RKO (cell line): Measurements from ENCODE around the gene GRIK2.

Source experiments
- DNase-seq: peaks from one replicate; pipeline ENCODE4 v3.0.0-alpha.2; 2016; ENCODE audit warnings: low spot score

GRIK2 gene

DNA sequence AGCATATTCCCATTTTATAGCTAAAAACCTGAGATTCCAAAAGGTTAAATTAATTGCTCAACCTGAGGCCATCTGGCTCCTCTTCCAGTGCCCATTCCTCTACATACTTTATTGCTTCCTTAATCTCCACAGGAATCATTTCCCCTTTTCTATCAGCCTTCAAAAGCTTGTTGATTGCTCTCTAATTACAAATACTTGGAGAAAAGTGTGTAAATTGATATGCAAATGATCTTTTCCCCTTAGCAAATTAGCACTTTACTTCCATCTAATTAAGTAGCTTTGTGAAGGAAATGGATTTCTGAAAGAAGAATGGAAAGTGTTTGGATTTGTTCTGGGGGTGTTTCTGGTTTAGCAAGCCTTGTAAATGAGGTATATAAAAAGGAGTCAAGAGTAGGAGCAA lies 323.3 kb downstream of the GRIK2 start:
- DNase-seq = no peak

DNA sequence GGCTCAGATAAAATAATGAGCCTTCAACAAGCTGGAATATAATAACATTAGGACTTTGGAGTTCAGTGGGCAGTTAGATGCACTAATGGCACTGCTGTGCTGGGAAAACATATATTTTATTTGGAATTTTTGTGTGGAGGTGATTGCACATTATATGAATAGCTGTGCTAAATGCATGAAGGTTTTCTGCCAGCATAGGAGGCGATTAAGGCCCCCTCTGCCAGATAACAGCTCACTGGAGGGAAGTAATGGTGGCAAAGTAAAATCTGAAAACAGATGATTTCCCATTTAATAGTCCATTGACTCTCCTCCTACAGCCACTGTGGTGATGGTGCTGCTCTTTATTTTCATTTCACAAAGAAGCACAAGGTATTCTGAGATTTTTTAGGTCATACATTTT lies 326.0 kb downstream of the GRIK2 start:
- no peak for DNase-seq

DNA sequence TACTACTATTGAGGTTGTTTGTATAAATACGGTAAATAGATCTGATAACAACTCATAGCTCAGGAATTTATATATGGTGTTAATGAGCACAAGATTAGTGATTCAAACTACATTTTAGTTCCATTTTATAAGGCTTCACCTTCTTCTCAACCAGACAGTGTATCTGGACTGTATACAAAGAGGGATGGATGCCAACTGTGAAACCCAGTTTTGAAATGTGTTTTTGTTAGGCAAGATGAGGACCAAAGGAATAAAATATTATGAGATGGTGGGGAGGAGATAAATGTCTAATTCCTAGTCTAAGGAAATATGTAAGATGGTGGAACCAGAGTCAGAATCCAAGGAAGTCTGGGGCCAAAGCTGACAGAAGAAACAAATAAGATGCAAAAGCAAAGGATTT lies 329.0 kb downstream of the GRIK2 start:
- no peak for DNase-seq

DNA sequence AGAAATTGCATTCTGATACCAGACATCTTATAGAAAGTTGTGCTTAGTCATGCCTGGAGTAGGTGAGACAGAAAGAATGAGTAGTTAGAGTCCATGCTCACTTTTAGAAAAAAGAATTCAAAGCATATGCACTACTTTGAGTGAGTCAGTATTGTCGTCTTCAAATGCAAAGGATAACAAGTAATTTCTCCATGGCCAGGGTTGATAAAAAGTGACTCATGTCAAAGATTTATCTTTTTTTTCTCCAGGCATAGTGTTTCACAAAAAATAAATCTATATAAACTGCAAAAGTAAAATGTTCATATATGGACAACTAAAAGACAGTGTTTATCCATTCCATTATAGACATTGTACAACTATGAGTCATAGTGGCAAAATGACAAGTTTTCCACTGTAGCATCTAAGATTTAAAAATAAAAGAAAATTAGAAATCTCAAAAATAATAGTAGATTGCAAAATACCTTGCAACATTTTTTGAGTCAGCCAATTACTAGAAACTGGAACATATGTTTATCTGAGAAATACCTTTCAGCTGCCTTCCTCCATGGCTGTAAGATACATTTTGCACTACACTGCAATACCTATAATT lies 329.6 kb downstream of the GRIK2 start:
- peak; percentile 50 for DNase-seq

DNA sequence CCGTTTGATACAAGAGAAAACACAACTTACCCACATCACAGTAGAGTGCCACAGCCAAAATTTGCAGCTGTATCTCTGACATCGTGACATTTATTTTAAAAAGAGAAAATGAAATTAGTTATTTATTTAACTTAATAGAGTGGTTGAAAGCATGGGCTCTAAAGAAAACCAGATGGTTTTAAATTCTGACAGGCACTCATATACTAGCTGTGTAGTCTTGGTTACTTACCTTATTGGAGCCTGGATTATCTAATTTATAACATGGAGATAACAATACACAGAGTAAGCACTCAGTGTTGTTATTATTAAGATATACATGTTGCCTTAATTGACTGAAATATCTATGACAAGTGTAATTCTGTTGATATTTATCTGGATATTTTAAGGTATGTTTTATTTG lies 334.9 kb downstream of the GRIK2 start:
- DNase-seq = no peak

DNA sequence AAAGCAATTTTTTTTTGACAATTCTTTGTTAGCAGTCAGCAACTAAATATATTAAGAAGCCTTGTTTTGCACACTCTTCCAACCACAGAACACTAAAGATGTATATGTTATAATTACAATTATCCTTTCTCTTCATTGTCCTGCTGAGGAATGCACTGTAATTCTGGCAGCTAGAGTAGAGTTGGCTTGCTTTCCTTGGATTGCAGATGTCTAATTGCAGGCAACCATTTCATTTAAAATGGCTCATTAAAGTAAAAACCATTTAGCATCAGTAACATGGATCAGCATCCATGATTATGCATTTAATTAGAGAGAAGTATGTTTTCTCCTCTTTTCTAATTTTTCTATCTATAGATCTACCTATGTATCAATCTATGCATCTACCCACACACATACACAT lies 335.4 kb downstream of the GRIK2 start:
- DNase-seq = no peak

DNA sequence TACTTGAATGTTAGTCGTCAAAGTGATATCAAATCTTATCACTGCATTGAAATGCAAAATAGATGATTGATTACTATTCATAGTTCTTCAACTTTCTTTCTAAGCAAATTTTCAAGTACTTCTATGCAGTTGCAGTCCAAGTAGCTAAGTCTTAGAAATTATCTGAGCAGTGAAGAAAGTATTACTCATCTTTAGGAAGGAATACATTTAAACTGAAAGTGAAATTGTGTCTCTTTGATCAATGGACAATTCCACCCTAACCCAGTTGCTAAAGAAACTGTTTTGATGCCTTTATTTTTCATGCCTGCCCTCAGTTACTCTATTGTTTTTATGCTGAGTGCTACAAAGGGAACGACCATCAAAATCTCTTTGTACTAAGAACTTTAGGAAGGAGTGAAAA lies 337.4 kb downstream of the GRIK2 start:
- no peak for DNase-seq

DNA sequence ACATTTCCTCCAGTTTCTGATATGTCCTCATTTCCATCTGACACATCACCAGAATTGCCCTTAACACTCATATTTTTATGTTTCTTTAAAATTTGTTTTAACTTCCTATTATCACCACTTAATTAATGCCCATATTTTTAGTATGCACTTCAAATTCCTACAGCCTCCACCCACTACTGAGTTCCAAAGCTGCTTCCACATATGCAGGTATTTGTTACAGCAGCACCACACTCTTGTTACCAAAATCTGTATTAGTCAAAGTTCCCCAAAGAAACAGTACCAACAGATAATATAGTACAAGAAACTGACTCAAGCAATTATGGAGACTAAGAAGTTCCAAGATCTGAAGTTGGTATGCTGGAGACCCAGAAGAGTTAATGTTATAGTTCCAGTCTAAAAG lies 340.4 kb downstream of the GRIK2 start:
- no peak for DNase-seq

DNA sequence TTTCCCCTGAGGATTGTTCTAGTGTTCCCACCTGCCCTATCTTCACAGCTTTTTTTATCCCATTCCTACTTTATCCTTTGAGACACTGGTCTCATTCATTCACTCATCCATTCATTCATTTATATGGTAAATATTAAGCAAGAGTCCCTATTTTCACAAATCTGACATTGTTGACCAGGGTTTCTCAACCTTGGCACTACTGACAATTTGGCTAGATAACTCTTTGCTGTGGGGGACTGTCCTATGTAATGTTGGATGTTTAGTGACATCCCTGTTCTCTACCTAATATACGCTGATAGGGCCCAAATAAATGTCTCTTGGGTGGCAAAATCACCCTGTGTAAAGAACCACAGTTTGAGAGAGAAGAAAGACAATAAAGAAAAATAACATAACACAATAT lies 345.0 kb downstream of the GRIK2 start:
- no peak for DNase-seq

DNA sequence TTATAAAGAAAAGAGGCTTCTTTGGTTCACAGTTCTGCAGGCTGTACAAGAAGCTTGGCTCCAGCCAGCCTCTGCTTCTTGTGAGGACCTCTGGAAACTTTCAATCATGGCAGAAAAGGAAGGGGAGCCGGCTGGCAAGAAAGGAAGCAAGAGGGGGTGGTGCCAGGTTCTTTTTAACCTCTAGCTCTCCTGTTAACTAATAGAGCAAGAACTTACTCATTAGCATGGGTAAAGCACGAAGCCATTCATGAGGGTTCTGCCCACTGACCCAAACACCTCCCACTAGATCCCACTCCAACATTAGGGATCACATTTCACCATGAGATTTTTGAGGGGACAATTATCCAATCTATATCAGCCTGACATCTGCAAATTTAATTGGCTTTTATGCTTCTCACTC lies 347.1 kb downstream of the GRIK2 start:
- DNase-seq = no peak

DNA sequence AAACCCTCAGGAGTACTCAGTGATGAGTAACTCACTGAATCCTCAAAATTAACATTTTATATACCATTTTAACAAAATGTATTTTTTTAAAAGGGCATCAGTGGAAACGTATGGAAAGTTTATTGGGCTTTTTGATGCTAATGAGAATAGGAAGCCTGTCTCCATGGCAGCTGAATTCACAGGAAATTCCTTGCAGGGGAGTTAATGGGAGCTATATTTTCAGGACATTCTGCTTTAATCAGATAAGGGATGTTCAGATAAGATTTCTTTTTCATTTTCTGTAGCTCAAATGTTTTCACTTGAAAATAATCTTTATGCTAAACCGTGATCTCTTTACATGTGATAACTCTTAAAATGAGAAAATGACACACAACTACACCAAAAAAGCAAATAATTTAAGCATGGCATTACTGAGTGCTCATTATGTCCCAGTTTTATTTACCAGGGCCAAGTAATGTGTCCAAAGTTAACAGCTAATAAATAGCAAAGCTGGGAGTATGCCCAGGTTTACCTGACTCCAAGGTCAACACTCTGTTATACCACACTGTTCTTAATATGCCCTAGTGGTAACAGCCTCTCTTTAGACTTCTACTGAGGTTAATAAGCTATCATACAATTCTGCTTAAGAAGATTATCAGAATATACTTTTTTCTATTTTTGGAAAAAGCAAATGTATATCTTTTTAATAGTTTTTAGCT lies 348.1 kb downstream of the GRIK2 start:
- DNase-seq = no peak

DNA sequence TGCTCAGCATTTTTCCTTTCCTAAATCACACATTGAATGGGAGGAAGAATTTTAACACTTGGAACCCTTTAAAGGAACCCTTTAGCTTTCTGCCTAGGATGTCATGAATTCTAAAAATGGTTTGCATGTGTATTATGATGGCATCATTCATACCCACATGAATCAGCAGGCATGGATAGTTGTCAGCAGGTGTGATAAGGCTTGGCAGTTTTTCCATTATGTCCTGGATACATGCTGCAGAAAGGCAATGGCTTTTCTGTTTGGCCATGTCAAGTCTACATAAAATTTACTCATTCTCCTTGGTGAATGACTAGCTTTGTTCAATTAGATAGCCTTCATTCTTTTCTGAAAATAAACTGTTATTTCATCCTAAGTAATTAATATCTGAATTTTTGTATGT lies 353.7 kb downstream of the GRIK2 start:
- peak; percentile 6 for DNase-seq

DNA sequence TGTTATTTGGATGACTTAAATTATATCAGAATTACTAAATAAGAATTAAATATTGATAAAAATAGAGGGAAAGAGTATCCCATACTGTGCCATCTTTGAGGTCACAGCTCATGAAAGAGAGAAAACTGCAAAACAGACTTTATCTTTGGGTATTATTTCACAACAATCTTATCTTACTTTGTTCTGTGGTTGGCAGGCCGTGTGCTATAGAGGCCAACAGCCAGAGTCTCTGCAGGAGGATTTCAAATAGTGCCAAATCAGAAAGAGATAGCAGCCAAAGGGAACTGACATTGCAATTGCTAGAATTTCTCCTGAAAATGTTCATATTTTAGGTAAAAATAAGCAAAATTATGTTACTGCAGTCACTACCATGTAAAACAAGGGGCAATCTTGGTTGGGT lies 354.2 kb downstream of the GRIK2 start:
- no peak for DNase-seq

DNA sequence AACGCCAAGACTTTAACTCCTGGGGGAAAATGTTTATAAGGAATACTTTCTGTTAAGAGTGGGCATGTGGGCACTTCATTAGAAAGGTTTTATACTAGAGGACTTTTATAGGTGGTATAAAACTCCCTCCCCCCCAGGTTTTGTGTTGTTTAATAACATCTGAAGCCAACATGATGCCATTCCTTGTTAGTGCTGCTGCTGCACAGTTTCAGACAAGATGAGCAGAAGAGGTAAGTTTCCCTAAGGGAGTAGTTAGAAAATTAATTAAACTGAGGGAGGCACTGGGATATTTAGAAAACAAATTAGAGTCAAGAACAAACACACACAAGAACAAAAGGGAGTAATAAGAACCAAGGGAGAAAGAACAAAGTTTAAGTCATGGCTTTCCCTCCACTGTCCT lies 362.4 kb downstream of the GRIK2 start:
- DNase-seq = no peak

DNA sequence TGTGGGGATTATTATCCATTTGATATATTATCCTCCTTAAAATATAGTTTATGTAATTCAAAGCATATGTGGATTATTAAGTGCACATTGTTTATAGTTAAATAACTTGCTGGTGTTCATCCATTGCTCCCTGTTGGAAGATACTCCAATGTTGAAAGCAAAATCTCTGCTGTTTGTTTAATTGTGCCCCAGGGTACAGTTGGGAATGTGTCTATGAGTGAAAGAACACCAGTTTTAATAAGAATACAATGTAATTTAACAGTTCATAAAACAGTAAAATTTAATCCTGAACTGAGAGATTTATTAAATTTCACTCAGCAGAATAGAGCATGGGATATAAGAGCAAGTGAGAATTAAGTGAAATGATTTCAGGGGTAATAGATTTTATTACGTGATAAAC lies 364.9 kb downstream of the GRIK2 start:
- DNase-seq = no peak

DNA sequence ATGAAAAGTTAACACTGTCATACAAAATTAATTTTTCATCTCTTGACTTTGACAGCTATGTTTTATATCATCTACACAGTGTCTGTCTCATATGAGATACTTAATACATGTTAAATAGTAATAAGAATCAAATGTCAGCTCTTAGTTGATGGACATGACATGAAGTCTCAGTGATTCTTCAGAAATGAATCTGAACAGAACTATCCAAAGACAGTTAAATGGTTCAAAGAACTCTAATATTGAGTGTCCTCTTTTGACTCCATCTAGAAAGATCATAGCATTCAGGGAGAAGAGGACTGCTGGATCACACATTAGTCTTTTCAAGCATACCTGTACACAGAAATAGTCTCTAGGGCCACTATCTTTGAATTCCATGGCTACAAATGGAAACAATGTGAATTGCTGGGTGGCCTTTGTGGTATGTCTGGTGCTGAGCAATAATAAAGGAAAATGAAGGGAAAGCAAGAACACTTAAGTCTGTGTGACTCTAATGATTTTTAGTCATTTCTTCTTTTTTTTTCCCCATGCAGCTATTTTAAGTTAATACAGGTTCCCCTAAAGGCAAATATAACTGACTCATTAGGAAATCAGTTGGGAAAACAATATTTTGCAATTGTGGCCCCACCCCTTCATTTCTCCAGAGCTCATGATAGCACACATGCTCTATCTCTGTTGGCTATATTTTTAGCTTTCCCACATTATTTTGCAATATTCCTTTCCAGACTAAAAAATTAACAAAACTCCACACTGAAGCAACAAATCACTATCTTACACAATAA lies 367.5 kb downstream of the GRIK2 start:
- no peak for DNase-seq

DNA sequence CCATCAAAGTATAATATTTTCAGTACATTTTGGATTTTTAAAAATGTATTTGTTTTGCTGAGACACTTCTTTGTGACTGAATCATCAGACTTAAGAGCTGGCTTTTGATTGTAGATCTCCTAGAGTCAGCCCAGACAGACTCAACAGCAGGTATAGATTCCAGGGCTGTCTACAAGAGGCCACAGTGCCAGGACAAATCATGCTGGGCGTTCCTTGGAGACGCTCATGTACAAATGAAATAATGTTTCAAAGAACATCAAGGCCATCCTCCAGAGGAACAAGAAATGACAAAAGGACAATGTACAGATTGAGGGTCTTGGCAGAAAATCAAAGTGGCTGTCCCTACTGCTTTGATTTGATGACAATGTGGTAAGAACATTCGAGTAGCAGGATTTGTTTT lies 369.3 kb downstream of the GRIK2 start:
- DNase-seq = no peak

DNA sequence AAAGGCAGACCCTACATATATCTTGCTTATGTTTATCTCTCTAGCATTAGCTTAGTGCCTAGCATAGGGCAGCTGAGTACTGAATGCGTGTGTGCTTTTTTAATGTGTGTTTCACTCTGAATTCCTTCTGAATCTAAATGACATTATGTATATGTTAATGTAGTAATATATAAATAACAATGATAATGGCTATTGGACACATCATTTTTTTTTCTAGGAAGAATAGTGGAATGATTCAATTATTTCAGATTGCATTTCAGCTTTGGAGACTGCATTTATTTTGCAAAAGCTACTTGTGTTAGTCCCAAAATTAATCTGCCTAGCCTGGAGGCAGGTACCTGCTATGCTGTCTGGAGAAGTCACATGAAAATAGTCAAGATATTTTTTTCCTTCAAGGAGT lies 371.8 kb downstream of the GRIK2 start:
- no peak for DNase-seq

DNA sequence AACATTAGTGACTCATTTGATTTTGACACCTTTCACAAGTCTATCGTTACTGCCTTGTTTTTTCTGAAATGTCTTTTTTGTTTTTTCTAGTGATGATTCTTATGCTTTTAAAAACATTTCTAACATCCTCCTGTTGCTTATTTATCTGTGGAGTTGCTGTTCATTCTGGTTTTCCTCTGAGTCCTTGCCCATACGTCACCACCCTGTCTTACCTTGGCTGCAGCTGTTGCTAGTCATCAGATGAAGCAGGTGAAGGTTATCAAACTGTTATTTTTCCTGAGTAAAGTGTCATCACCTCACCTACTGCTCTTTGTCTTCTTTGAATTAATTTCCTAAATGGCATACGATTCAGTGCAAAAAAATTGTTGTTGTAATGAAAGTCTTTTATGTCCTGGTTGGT lies 376.6 kb downstream of the GRIK2 start:
- no peak for DNase-seq

DNA sequence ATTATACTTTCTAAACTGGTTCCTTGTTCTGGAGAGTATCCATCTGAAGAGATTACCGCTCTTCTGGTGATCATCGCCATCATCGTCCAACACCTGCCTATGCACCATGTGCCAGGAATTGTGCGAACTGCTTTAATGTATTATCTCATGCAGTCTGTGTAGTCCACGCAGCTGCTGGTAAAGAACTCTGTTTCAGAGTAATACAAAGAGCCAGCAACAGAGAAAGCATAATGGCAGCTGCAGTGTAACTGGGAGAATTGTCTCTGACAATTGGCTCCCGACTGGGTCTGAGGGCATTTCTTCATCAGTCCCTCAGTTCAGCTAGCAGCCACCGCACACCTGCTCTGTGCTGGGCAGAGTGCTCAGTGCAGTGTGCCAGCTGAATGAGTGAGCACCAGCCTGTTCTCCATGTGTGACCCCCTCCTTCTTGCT lies 383.4 kb downstream of the GRIK2 start:
- DNase-seq = no peak

DNA sequence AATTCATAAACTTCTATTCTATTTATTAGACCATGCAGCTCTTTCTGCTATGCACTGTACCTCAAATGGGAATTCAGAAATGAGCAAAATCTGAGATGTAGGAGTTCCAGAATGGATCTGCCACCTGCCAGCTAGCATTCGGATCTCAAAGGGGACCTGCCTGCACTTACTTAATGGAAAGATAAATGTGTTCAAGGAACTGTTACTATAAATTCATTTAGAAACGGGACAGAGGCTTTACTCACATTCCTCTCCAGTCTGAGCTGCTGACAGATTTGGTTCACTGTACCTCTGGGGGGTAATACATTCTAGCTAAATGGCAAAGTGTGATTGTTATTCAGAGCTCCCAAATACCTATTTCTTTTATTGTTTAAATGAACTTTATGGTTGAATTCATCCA lies 384.1 kb downstream of the GRIK2 start:
- DNase-seq = no peak

DNA sequence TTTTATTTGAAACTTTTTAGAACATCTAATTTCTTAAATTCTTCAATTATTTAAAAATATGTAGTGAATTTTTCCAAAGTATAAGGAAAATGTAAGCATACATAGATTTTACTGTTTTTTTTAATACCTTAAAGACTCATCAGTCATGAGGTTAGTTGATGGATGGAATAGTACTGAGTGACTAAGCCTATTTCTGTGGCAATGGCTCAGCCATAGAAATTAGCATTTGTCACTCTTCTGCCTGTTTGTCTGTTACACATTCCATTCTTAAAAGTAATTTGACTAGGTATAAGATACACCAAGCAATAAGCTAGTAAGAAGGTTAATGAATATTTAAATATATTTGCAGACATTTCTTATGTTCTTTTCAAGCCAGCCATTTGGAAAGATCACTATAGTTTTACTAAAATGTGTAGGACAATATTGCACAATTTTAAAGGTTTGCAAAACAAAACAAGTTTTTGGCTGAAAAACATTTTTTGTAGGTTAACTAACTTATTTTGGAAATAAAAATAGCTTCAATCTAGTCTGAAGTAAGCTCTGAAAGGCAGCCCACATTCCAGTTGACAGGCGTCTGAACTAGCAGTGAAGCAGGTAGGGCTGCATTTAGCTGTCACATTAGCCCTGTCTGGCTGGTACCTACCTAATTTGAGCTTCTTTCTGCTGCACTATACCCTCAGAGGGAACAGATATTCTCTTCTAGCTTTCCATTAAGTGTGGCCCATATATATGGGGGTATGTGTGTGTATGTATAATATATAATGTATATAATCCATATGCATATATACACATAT lies 385.7 kb downstream of the GRIK2 start:
- DNase-seq = peak; percentile 85

DNA sequence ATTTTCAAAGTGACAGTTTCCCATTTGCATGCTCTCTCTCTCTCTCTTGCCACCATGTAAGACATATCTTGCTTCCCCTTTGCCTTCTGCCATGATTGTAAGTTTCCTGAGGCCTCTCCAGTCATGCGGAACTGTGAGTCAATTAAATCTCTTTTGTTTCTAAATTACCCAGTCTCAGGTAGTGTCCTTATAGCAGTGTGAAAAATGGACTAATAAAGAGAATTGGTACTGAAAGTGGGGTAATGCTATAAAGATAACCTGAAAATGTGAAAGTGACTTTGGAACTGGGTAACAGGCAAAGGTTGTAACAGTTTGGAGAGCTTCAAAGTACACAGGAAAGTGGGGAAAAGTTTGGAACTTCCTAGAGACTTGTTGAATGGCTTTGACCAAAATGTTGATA lies 389.8 kb downstream of the GRIK2 start:
- DNase-seq = no peak
